ENCODE data around the gene IL22RA1. TPM values are rescaled to one million over a fixed set of nuclear protein-coding genes. Genes with fewer than 3 reads are reported as not detected.

Gene IL22RA1
- total and polyA plus RNA-seq, 2 donors from 2014 or later = 1.4 TPM

DNA sequence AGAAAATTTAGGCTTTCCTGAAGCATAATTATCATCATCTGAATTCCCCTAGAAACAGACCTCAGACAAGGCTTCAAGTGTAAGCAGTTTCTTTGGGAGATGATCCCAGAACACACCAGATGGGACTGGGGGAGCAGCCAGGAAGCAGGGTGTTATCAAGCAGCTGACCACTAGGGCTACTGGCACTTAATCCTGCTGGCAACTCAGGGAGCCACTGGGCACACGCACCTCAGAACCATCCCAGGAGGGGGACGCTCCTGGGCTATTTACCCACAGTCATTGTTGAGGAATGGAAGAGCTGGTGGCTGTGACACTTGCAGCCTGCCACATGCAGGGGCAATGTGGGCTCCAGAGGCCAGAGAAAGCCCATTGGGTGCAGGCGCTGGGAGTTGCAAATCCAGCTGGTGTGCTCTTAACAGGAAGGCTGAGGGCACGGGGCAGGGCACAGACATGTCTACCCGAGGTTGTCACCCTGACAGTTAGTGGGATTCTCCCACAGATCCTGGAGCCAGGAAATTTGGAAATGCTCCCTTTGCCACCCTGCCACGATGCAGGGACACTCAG is 15.1 kb upstream of the IL22RA1 start:
- intact Hi-C loops (cut with DNase I) = no loop called here
- no peak overlapping the region for H3K9ac ChIP-seq (ENCODE audit: low read length in 3 of 3)
- peak in 1 of 5 donors; percentile 44 for DNase-seq

DNA sequence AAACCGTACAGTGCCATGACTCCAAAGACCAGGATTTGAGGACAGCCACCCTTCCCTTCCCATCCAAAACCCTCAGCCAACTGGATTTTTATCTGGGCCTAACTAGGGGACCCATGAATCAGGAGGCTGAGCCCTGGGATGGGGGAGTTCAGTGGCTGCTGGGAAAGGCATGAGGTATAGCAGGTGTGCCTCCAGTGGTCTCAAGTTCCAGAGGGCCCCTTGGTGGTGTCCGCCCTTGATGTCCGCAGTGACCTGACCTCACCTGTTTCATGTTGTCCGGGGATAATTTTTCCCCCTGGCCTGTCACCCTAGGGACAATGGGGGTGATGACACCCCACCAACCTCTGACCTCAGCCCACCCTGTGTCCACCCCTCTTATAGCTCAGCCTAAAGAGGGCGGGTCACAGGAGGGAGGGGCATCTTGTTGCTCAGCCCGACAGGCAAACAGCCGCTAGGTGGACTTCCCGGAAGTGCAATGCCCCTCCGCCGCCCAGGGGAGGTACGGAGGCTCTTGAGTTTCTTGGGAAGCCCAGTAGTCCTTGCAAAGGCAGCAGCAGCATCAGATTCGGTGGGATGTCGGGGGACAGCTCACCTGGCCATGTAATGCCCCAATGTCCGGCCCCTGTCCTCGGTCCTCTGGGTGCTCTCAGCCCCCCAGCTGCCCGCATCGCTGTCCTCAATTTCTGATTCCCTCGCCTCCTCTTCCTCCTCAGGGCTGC is 13.8 kb upstream of the IL22RA1 start:
- Histone ChIP-seq H3K4me3 (ENCODE audit: low read length in 3 of 3) (no peak overlapping the region), H3K27me3 (ENCODE audit: control insufficient read depth, insufficient read depth, low read length) (no peaks in the 10 kb centered on the region), H3K4me1 (ENCODE audit: control insufficient read depth in 2 of 3, insufficient read depth in 2 of 3, low read depth in 1 of 3, low read length in 3 of 3) (no peaks in the 10 kb centered on the region), H3K9ac (ENCODE audit: low read length in 3 of 3) (no peak overlapping the region), H3K9me3 (ENCODE audit: control insufficient read depth in 2 of 3, insufficient read depth in 1 of 3, low read length in 3 of 3) (no peaks in the 10 kb centered on the region), H3K36me3 (ENCODE audit: control insufficient read depth in 2 of 3, insufficient read depth in 3 of 3, low read length in 3 of 3) (peaks cover 0 to 5% (median 0%) of the 10 kb centered on the region in 3 donors), H3K27ac (ENCODE audit: low read depth in 2 of 2, low read length in 2 of 2) (no peak overlapping the region)
- TF ChIP-seq, protein P1, sequence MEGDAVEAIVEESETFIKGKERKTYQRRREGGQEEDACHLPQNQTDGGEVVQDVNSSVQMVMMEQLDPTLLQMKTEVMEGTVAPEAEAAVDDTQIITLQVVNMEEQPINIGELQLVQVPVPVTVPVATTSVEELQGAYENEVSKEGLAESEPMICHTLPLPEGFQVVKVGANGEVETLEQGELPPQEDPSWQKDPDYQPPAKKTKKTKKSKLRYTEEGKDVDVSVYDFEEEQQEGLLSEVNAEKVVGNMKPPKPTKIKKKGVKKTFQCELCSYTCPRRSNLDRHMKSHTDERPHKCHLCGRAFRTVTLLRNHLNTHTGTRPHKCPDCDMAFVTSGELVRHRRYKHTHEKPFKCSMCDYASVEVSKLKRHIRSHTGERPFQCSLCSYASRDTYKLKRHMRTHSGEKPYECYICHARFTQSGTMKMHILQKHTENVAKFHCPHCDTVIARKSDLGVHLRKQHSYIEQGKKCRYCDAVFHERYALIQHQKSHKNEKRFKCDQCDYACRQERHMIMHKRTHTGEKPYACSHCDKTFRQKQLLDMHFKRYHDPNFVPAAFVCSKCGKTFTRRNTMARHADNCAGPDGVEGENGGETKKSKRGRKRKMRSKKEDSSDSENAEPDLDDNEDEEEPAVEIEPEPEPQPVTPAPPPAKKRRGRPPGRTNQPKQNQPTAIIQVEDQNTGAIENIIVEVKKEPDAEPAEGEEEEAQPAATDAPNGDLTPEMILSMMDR (IDR thresholded peaks at IDR 0.05; ENCODE audit: borderline replicate concordance, extremely low read depth, insufficient read depth) = no peak
- intact Hi-C loops (cut with DNase I) = no loop called here
- FAIRE-seq = no peak
- DNase-seq = peak in 1 of 5 donors; percentile 60

More for the DNA sequence above, 15.1 kb upstream of the IL22RA1 start:
- H3K4me3 ChIP-seq (ENCODE audit: low read length in 3 of 3) = no peak overlapping the region
- TF ChIP-seq, protein P1 (IDR thresholded peaks at IDR 0.05; ENCODE audit: borderline replicate concordance, extremely low read depth, insufficient read depth) = no peak
- no peaks in the 10 kb centered on the region for H3K4me1 ChIP-seq (ENCODE audit: control insufficient read depth in 2 of 3, insufficient read depth in 2 of 3, low read depth in 1 of 3, low read length in 3 of 3)
- H3K27me3 ChIP-seq (ENCODE audit: control insufficient read depth, insufficient read depth, low read length) = no peaks in the 10 kb centered on the region
- no peaks in the 10 kb centered on the region for H3K9me3 ChIP-seq (ENCODE audit: control insufficient read depth in 2 of 3, insufficient read depth in 1 of 3, low read length in 3 of 3)
- peaks cover 0 to 5% (median 0%) of the 10 kb centered on the region in 3 donors for H3K36me3 ChIP-seq (ENCODE audit: control insufficient read depth in 2 of 3, insufficient read depth in 3 of 3, low read length in 3 of 3)
- no peak for FAIRE-seq
- no peak overlapping the region for H3K27ac ChIP-seq (ENCODE audit: low read depth in 2 of 2, low read length in 2 of 2)

DNA sequence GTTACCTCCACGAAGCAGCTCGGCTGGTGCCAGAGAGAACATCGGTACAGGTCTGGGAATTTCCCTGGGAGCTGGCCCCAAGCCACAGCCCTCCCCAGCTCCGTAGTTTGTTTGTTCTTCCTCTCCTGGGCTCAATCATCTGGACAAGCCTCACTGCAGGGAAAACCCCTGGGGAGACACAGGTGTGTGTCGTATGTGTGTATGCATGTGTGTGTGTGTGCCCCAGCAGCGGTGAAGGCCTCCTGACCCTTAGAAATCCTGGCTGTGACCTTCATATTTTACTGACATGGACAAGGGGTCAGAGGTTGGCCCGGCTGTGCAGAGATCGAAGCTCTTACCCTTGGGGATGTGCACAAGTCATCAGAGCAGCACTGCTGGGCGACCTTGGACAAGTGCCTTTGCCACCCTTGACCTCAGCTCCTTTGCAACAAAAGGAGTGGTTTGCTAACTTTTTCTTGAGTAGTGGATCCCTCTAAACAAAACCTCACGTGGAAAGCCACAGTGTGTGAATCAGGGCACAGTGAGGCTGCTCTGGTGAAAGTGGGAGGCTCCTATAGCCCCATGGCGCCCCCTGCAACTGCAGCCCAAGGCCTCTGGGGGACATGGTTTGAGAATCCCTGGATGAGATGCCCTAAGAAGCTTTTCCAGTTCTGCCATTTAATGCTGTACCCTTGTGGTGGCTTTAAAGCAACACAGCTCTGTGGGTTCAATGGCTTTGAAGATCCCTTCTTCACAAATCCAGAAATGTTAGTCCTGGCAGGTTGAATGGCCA is 12.3 kb upstream of the IL22RA1 start:
- no peak for FAIRE-seq
- TF ChIP-seq, protein P1 (IDR thresholded peaks at IDR 0.05; ENCODE audit: borderline replicate concordance, extremely low read depth, insufficient read depth) = no peak
- intact Hi-C loops (cut with DNase I) = no loop called here
- peak in 1 of 5 donors; percentile 65 for DNase-seq
- H3K9me3 ChIP-seq (ENCODE audit: control insufficient read depth in 2 of 3, insufficient read depth in 1 of 3, low read length in 3 of 3) = no peaks in the 10 kb centered on the region
- peaks cover 0 to 5% (median 3%) of the 10 kb centered on the region in 3 donors for H3K4me1 ChIP-seq (ENCODE audit: control insufficient read depth in 2 of 3, insufficient read depth in 2 of 3, low read depth in 1 of 3, low read length in 3 of 3)
- no peak overlapping the region for H3K9ac ChIP-seq (ENCODE audit: low read length in 3 of 3)
- no peak overlapping the region for H3K4me3 ChIP-seq (ENCODE audit: low read length in 3 of 3)
- peaks cover 0 to 5% (median 0%) of the 10 kb centered on the region in 3 donors for H3K36me3 ChIP-seq (ENCODE audit: control insufficient read depth in 2 of 3, insufficient read depth in 3 of 3, low read length in 3 of 3)
- no peaks in the 10 kb centered on the region for H3K27me3 ChIP-seq (ENCODE audit: control insufficient read depth, insufficient read depth, low read length)
- no peak overlapping the region for H3K27ac ChIP-seq (ENCODE audit: low read depth in 2 of 2, low read length in 2 of 2)
